ENCODE results near the gene PNLIP. TPM values are rescaled to one million over a fixed set of nuclear protein-coding genes. Genes with fewer than 3 reads are reported as not detected.

Gene PNLIP
- total RNA-seq (ENCODE audit: low replicate concordance), result not detected in 2 replicates
- long read RNA-seq, result 0 reads

DNA sequence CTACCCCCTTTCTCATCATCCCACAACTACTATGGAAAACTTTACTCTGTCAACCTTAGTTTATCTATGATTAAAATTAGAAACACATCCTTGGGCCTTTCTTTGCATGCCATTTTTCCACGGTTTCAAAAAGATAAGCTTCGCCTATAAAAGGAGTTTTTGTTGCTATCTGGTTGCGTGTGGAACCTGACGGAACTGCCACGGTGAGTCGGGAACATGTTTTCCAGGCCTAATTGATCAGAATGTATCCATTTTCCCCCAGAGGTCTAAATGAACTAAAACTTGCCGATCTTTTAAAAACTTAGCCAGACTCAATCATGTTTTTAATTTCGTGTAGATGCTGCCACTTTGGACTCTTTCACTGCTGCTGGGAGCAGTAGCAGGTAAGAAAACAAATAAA is at the start of gene PNLIP:
Gene PNLIP (plus strand): TSS at position 176 of the 400 bp plus-strand sequence. CDS start 162 bp downstream, at position 338.
- no peak within 1 kb of the TSS for H3K27ac Mint-ChIP-seq
- no peak within 1 kb of the TSS for H3K4me3 Mint-ChIP-seq
- H3K9me3 Mint-ChIP-seq, result no peaks in the 10 kb centered on the region
- TF ChIP-seq, protein P1, sequence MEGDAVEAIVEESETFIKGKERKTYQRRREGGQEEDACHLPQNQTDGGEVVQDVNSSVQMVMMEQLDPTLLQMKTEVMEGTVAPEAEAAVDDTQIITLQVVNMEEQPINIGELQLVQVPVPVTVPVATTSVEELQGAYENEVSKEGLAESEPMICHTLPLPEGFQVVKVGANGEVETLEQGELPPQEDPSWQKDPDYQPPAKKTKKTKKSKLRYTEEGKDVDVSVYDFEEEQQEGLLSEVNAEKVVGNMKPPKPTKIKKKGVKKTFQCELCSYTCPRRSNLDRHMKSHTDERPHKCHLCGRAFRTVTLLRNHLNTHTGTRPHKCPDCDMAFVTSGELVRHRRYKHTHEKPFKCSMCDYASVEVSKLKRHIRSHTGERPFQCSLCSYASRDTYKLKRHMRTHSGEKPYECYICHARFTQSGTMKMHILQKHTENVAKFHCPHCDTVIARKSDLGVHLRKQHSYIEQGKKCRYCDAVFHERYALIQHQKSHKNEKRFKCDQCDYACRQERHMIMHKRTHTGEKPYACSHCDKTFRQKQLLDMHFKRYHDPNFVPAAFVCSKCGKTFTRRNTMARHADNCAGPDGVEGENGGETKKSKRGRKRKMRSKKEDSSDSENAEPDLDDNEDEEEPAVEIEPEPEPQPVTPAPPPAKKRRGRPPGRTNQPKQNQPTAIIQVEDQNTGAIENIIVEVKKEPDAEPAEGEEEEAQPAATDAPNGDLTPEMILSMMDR (conservative IDR thresholded peaks at IDR 0.05), result no peak
- H3K4me1 Mint-ChIP-seq (ENCODE audit: unreplicated experiment), result no peaks in the 10 kb centered on the region
- no peaks in the 10 kb centered on the region for H3K36me3 Mint-ChIP-seq
- H3K27me3 Mint-ChIP-seq, result no peaks in the 10 kb centered on the region
- no peak for DNase-seq (ENCODE audit: extremely low spot score, unreplicated experiment)

DNA sequence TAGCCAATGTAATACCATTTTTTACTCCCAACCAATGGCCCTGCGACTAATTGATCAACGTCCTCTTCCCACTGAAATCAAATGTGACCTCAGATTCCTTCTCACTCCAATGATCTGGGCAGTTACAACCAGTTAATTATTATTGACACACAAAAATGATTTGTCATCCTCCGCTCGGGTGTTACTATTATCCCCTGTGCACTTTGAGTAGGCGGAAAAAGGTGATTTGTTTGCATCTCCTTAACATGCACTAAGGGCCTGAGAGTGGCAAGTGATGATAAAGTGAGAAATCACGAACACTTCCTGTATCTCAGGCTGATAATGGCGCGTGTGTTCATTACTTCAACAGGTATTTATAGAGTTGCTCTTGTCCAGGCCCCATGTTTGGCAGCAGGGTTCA is 40.9 kb upstream of the PNLIP start:
- no peak for DNase-seq (ENCODE audit: extremely low spot score, unreplicated experiment)
- Mint-ChIP-seq H3K4me1 (ENCODE audit: unreplicated experiment) (no peaks in the 10 kb centered on the region), H3K27me3 (peaks cover 11% of the 10 kb centered on the region), H3K27ac (no peak overlapping the region), H3K4me3 (no peak overlapping the region), H3K9me3 (no peaks in the 10 kb centered on the region), H3K36me3 (no peaks in the 10 kb centered on the region)
- TF ChIP-seq, protein P1 (conservative IDR thresholded peaks at IDR 0.05), result no peak

DNA sequence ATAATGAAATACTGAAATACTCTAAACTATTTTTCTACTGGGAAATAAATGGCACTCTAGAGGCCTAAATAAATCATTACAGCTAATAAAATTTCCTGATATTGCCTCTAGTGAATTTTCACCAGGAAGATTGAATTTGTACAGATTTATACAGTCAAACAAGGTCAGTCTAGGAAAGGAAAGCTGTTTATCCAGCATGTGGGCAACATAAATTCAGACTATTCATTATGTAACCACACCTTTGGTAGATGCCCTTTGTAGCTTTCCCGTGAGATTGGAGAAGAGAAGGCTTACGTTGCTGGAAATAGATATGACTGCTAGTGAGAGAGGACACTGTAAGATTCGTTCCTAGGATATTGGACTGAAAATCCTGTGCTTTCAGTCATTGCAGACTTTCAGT is 35.2 kb upstream of the PNLIP start:
- H3K9me3 Mint-ChIP-seq, result no peaks in the 10 kb centered on the region
- DNase-seq (ENCODE audit: extremely low spot score, unreplicated experiment), result no peak
- TF ChIP-seq, protein P1 (conservative IDR thresholded peaks at IDR 0.05), result no peak
- H3K27me3 Mint-ChIP-seq, result peaks cover 3% of the 10 kb centered on the region
- H3K36me3 Mint-ChIP-seq, result no peaks in the 10 kb centered on the region
- H3K27ac Mint-ChIP-seq, result no peak overlapping the region
- no peak overlapping the region for H3K4me3 Mint-ChIP-seq
- no peaks in the 10 kb centered on the region for H3K4me1 Mint-ChIP-seq (ENCODE audit: unreplicated experiment)

DNA sequence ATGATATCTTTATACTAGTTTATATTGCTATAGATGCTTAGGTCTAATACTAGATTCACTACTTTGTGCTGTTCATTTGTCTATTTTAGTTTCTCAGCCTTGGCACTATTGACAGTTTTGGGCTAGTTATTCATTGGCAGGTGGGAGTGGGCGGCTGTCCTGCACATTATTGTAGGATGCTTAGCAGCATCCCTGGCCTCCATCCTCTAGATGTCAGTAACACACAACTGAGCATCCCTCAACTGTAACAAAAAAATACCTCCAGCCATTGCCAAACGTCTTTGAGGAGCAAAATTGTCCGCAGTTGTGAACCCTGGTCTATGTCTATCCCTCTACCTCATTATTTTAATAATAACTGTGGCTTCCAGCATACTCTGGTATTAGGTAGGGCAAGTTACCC is 34.4 kb upstream of the PNLIP start:
- no peak overlapping the region for H3K4me3 Mint-ChIP-seq
- no peaks in the 10 kb centered on the region for H3K4me1 Mint-ChIP-seq (ENCODE audit: unreplicated experiment)
- DNase-seq (ENCODE audit: extremely low spot score, unreplicated experiment), result no peak
- no peaks in the 10 kb centered on the region for H3K9me3 Mint-ChIP-seq
- H3K36me3 Mint-ChIP-seq, result no peaks in the 10 kb centered on the region
- TF ChIP-seq, protein P1 (conservative IDR thresholded peaks at IDR 0.05), result no peak
- no peak overlapping the region for H3K27ac Mint-ChIP-seq
- peaks cover 3% of the 10 kb centered on the region for H3K27me3 Mint-ChIP-seq

DNA sequence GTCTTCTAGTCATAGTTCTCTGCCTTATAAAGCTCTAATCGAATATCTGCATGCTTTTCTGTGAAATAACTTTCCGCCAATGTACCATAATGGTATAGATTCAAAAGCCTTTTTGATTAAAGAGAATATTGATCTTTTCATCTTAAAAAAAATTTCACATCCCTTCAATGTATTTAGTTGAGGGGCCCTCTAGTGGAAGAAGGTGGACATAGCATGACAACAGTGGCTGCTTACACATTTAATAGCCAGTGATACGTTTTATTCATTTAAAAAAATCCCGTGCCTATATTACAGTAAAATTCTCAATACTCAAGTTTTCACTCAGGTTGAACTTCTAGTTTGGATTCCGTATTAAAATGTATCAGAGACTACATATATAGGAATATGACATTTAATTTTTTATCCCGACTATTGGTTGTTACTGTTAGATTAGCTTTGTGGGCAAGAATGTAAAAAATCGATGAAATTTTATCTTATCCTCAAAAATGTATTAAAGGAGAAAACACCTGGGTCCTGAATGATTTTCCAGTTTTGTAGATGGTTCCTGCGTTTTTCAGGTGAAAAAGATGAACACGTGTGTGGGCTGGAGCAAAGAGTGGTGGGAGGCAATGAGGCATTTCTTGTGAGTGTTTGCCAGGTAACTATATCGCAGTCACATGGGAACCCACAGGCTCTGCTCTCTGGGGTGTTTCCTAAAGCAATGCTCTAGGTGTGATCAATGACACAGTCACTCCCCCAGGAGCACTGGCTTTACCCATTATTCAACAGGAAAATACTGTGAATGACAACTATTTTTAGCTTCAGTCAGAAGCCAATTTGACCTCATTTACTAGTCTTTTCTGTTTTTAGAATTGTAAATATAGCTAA is 24.1 kb upstream of the PNLIP start:
- H3K4me1 Mint-ChIP-seq (ENCODE audit: unreplicated experiment), result no peaks in the 10 kb centered on the region
- H3K36me3 Mint-ChIP-seq, result no peaks in the 10 kb centered on the region
- no peak for DNase-seq (ENCODE audit: extremely low spot score, unreplicated experiment)
- no peak overlapping the region for H3K4me3 Mint-ChIP-seq
- peaks cover 11% of the 10 kb centered on the region for H3K27me3 Mint-ChIP-seq
- no peaks in the 10 kb centered on the region for H3K9me3 Mint-ChIP-seq
- TF ChIP-seq, protein P1 (conservative IDR thresholded peaks at IDR 0.05), result peak; percentile 92
- H3K27ac Mint-ChIP-seq, result no peak overlapping the region

Measured in type B pancreatic cell (in vitro differentiated cells).